Activated CD8-positive, alpha-beta memory T cell treated with anti-CD3 and anti-CD28 coated beads, Interleukin-2, amount 50 U/mL, for 24 hours (primary cell): ENCODE measurements around the gene VAV1.

ENCODE experiments used
- DNase-seq: peaks from one replicate; pipeline ENCODE4 v3.0.0-alpha.2; 2020; ENCODE audit errors: extremely low read depth

Gene VAV1

GRCh38 chr19:6772028-6772865 is at the start of gene VAV1:
Gene VAV1 (plus strand): TSS chr19:6772708. CDS start chr19:6772808, 100 bp downstream.
- DNase-seq = peak; percentile 46

GRCh38 chr19:6723108-6723618 is 49.3 kb upstream of the VAV1 start:
- DNase-seq = no peak

DNA sequence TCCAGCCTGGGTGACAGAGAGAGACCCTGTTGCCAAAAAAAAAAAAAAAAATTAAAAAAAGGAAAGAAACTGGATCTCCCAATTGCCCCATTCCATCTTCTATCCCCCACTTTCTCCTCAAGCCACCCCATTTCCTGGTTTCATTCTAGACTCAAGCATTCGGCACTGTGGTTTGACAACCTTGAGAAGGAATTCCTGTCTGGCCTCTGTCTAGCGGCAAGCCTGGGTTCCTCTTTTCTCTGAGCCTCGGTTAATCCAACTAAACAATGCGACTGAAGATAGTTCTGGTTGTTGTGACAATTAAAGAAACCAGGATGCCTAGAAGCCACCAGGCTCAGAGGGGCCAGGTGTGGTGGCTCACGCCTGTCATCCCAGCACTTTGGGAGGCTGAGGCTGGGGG is 48.8 kb upstream of the VAV1 start:
- no peak for DNase-seq

- no peak for DNase-seq
These were observed 47.6 kb upstream of the VAV1 start for GRCh38 chr19:6724631-6725492.

DNA sequence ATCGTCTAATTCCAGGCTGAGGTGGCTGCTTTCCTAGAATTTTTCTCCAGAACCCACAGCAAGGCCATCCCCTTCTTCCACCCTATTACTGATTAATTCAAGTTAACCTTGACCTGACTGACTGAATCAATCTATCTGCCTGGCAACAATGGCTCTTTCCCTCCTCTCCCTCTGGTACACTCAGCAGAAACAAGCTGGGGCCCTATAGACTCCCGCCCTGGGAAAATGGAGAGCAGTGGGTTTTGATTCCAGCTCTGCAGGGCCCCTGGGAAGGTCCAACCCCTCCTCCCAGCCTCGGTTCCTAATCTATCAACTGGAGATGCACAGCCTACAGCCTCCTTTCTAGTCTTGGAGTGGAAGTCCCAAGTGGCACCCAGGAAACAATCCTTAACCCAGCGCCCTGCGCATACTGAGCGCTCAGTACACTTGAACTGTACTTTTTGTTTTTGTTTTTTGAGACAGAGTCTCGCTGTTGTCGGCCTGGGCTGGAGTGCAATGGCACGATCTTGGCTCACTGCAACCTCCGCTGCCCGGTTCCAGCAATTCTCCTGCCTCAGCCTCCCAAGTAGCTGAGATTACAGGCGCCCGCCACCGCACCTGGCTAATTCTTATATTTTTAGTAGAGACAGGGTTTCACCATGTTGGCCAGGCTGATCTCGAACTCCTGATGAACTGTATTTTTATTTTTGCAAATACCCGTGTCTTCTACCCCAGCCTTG is 46.8 kb upstream of the VAV1 start:
- DNase-seq = no peak

DNA sequence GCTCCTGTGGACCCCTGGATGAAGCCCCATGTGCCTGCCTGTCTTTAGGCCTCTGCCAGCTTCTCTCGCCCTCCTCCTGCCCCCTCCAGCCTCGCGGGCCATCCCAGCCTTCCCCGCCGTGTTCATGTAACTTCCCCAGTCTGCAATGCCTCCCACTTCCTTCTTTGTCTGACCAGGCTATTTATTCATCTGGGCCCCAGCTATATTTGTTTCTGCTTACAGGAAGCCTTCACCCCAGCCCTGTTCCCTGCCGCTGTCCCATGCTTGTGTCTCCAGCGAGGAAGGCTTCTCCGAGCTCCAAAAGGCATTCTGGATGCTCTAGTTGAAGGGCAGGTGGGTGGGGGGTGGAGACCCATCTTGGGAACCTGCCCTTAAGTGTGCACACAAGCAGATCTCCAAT is 44.2 kb upstream of the VAV1 start:
- no peak for DNase-seq

DNA sequence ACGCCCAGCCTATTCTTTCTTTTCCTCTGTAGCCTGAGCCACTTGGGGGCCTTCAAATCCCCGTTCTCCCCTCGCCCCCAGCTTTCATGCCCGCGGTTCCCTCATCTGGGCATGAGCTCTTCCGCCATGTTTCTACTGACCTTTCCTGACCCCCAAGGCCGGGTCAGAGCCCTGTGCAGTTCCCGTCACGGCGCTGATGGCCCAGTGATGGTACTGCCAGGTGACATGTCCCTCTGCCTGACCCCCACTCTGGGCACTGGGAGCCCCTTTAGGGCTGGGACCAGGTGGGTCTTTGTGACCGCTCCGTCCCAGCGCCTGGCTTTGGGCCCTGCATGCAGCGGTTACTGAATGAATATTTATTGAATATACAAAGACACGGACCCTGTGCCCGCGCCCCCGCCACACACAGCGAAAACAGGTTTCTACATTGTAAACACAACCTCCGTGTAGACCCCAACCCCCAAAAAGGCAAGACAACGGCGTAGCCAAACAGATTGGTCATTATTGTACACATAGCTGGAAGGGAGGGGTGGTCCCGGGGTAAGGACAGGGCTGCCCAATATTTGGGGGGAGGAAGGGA is 42.8 kb upstream of the VAV1 start:
- DNase-seq = no peak

GRCh38 chr19:6730153-6730804 is 42.2 kb upstream of the VAV1 start:
- no peak for DNase-seq

GRCh38 chr19:6730941-6731670 is 41.4 kb upstream of the VAV1 start:
- DNase-seq = no peak

DNA sequence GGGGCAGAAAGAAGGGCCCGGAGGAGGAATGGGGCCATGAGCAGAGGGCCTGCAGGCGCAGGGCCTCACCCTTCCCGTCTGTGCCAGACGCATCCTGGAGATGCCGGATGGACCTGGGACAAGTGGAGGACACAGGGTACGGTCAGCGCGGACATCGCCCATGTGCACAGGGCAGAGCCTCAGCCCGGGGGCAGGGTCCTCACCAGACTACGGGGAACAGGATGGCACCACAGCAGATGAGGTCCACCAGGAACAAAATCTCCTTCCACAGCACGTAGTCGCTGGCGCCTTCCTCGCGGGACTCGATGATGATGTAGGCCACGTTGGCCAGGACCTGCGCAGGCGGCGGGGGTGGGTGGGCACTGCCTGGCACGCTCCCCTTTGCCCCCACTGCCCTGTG is 40.7 kb upstream of the VAV1 start:
- DNase-seq = no peak

- no peak for DNase-seq
These were observed 39.6 kb upstream of the VAV1 start for GRCh38 chr19:6732803-6733337.

DNA sequence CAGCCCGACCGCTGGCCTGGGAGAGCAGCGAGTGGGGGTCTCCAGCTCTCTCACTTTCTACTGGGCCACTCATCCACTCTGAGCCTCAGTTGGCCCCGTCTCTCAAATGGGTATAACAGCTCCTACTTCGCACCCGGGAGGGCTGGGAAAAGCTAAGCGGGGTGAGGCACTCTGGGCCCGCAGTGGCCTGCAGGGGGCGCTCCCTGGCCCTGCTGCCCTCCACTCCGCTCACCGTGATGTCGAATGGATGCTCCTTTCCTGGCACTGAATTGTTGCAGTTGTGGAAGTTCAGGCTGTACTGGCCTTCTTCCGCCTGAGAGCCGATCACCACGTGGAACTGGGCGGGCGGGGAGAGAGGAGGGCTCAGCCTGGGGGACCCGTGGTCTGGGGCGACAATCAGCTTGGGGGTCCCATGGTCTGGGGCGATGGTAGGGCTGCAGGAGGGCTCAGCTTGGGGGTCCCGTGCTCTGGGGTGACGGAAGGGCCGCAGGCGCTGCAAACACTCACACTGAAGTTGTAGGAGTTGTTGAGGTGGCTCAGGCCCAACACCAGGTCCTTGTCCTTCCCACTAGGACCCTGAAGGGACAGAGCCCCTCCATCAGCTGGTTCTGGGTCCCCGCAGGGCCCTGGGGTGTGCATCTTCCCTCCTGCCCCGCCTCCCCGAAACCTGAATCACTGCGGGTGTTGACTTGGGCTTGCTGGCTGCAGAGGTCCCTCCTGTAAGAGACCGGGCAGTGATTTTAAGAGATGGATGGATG is 39.0 kb upstream of the VAV1 start:
- DNase-seq = no peak

DNA sequence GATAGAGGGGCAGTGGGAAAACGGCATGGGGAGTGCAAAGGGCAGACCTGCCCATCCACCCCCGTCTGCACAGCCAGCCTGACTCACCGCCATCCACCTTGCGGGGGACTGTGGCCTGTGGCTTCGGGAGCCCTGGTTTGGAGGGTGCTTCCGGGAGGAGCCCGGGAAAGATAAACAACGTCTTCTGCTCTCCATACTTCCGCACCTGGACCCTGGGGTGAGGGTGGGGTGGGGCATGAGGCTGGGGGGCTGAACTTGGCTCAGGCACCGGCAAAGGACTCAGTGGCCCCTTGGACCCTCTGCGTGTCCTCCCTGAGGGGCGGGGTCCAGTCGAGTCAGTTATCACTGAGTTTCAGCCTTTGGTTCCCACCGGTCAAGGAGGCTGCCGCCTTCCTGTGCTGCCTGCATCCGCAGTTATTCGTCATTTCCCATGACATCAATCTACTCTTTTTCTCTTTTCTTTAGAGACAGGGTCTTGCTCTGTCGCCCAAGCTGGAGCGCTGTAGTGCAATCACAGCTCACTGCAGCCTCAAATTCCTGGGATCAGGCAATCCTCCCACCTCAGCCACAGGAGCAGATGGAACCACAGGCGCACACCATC is 38.3 kb upstream of the VAV1 start:
- DNase-seq = no peak

DNA sequence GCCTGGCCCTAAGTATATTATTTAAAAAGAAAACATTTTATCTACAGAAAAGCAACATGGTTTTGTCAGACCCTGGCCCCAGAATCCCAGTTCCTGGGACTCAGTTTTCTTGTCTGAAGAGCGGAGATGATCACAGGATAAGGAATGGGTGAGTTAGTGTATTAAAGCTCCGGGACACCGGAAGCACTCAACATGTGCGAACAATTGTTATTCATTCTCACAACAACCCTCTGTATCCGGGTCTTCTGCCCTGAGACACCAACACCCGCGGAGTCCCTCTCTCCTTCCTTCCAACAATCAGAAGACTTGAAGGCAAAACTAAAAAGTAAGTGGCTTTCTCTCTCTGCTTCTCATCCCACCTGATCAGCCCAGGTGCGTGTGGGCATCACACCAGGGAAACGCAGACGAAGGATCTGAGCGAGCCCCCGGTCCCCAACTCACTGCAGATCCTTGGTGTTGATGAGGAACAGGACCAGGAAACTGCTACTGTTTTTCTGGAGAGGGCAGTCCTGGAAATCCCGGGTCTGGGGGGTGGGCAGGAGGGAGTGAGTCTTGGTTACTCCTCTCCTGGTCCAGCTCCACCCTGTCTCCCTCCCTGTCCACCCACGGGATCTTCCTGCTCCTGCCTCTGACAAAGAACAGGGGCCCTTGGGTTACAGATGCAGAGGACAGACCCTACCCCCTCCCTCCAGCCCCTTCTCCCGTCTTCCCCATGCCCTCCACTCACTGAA is 37.2 kb upstream of the VAV1 start:
- DNase-seq = no peak

GRCh38 chr19:6736169-6736916 is 36.2 kb upstream of the VAV1 start:
- no peak for DNase-seq

GRCh38 chr19:6736917-6737283 is 35.6 kb upstream of the VAV1 start:
- no peak for DNase-seq

DNA sequence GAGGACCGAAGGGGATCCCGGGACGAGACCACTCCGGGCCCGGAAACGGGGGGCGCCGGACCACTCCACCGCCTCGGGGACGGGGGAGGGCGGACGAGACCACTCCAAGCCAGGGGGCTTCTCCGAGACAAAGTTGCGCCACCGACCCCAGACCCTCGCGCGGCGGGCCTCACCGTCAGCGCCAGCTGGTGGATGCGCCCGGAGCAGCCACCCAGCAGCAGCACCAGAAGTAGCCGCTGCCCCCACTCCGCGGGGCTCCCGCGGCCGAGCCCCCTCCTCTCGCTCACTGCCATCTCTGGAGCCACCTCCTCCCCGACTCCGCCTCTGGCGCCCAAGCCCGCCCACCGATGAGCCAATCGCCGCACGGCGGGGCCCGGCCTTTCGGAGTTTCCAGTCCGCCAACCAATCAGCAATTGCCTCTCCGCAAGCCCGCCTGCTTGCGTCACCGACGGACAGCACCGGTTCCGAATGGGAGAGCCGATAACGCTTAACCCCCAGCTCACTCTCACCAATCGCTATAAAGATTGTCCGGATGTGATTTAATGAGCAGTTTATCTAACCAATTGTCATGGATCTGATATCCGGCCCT is 35.1 kb upstream of the VAV1 start, which contains the start of gene GPR108:
TSS of gene GPR108 (minus strand) at position 297 of the 589 bp plus-strand sequence. CDS start at position 293, 4 bp downstream.
- peak; percentile 98 for DNase-seq
